Measurements from ENCODE around the gene SLC22A23.

The SLC22A23 gene

GRCh38 chr6:3494391-3495100 lies 37.7 kb upstream of the SLC22A23 start:
- no peak for TF ChIP-seq CTCF (IDR thresholded peaks at IDR 0.05; ENCODE audit: low read depth, low read length)
- TF ChIP-seq EZH2phosphoT487 (IDR thresholded peaks at IDR 0.05; ENCODE audit: low read depth): no peak
- Histone ChIP-seq H3K36me3 (replicated peaks; ENCODE audit: low read depth, low read length) (no peaks in the 10 kb centered on the region), H4K20me1 (ENCODE audit: insufficient read depth, low read length) (no peaks in the 10 kb centered on the region), H2AFZ (ENCODE audit: low read depth, low read length) (no peak overlapping the region), H3K4me3 (ENCODE audit: low read length) (no peak overlapping the region), H3K27ac (ENCODE audit: low read length) (no peak overlapping the region), H3K9me3 (ENCODE audit: insufficient read depth, low read length) (no peaks in the 10 kb centered on the region), H3K4me2 (ENCODE audit: low read length) (no peak overlapping the region), H3K4me1 (ENCODE audit: low read length) (no peaks in the 10 kb centered on the region), H3K9ac (ENCODE audit: low read length) (no peak overlapping the region), H3K27me3 (ENCODE audit: low read depth, low read length) (peaks cover 14% of the 10 kb centered on the region), H3K79me2 (ENCODE audit: low read length) (no peaks in the 10 kb centered on the region)

- H3K4me2 ChIP-seq (ENCODE audit: low read length): no peak overlapping the region
- no peaks in the 10 kb centered on the region for H3K36me3 ChIP-seq (replicated peaks; ENCODE audit: low read depth, low read length)
These were observed 33.8 kb upstream of the SLC22A23 start for GRCh38 chr6:3490625-3490980.

GRCh38 chr6:3489961-3490624 lies 33.2 kb upstream of the SLC22A23 start:
- H4K20me1 ChIP-seq (ENCODE audit: insufficient read depth, low read length): no peaks in the 10 kb centered on the region
- no peaks in the 10 kb centered on the region for H3K9me3 ChIP-seq (ENCODE audit: insufficient read depth, low read length)
- H3K4me1 ChIP-seq (ENCODE audit: low read length): no peaks in the 10 kb centered on the region
- peaks cover 22% of the 10 kb centered on the region for H3K27me3 ChIP-seq (ENCODE audit: low read depth, low read length)
- H3K9ac ChIP-seq (ENCODE audit: low read length): no peak overlapping the region
- H3K79me2 ChIP-seq (ENCODE audit: low read length): no peaks in the 10 kb centered on the region
- TF ChIP-seq CTCF (IDR thresholded peaks at IDR 0.05; ENCODE audit: low read depth, low read length): no peak
- no peak for TF ChIP-seq EZH2phosphoT487 (IDR thresholded peaks at IDR 0.05; ENCODE audit: low read depth)
- no peak overlapping the region for H3K4me3 ChIP-seq (ENCODE audit: low read length)
- no peak overlapping the region for H2AFZ ChIP-seq (ENCODE audit: low read depth, low read length)
- no peaks in the 10 kb centered on the region for H3K36me3 ChIP-seq (replicated peaks; ENCODE audit: low read depth, low read length)
- no peak overlapping the region for H3K27ac ChIP-seq (ENCODE audit: low read length)
- H3K4me2 ChIP-seq (ENCODE audit: low read length): no peak overlapping the region

More at GRCh38 chr6:3490625-3490980, 33.8 kb upstream of the SLC22A23 start:
- Histone ChIP-seq H3K9me3 (ENCODE audit: insufficient read depth, low read length) (no peaks in the 10 kb centered on the region), H3K9ac (ENCODE audit: low read length) (no peak overlapping the region), H3K79me2 (ENCODE audit: low read length) (no peaks in the 10 kb centered on the region), H3K27ac (ENCODE audit: low read length) (no peak overlapping the region), H3K4me1 (ENCODE audit: low read length) (no peaks in the 10 kb centered on the region), H3K27me3 (ENCODE audit: low read depth, low read length) (peaks cover 22% of the 10 kb centered on the region), H3K4me3 (ENCODE audit: low read length) (no peak overlapping the region), H4K20me1 (ENCODE audit: insufficient read depth, low read length) (no peaks in the 10 kb centered on the region), H2AFZ (ENCODE audit: low read depth, low read length) (no peak overlapping the region)
- TF ChIP-seq CTCF (IDR thresholded peaks at IDR 0.05; ENCODE audit: low read depth, low read length): no peak

GRCh38 chr6:3489027-3489757 lies 32.3 kb upstream of the SLC22A23 start:
- Histone ChIP-seq H3K9ac (ENCODE audit: low read length) (no peak overlapping the region), H3K4me1 (ENCODE audit: low read length) (no peaks in the 10 kb centered on the region), H3K79me2 (ENCODE audit: low read length) (no peaks in the 10 kb centered on the region), H3K4me3 (ENCODE audit: low read length) (no peak overlapping the region), H4K20me1 (ENCODE audit: insufficient read depth, low read length) (no peaks in the 10 kb centered on the region), H3K36me3 (replicated peaks; ENCODE audit: low read depth, low read length) (no peaks in the 10 kb centered on the region), H3K27me3 (ENCODE audit: low read depth, low read length) (peaks cover 22% of the 10 kb centered on the region), H3K27ac (ENCODE audit: low read length) (no peak overlapping the region), H3K4me2 (ENCODE audit: low read length) (no peak overlapping the region), H3K9me3 (ENCODE audit: insufficient read depth, low read length) (no peaks in the 10 kb centered on the region), H2AFZ (ENCODE audit: low read depth, low read length) (no peak overlapping the region)
- TF ChIP-seq CTCF (IDR thresholded peaks at IDR 0.05; ENCODE audit: low read depth, low read length) (no peak), EZH2phosphoT487 (IDR thresholded peaks at IDR 0.05; ENCODE audit: low read depth) (no peak)

Measured in OCI-LY3 (cell line).